ENCODE results near the gene ACSBG1.

- no peak for TF ChIP-seq PAX8 (IDR thresholded peaks at IDR 0.05)
- TF ChIP-seq, protein P1, sequence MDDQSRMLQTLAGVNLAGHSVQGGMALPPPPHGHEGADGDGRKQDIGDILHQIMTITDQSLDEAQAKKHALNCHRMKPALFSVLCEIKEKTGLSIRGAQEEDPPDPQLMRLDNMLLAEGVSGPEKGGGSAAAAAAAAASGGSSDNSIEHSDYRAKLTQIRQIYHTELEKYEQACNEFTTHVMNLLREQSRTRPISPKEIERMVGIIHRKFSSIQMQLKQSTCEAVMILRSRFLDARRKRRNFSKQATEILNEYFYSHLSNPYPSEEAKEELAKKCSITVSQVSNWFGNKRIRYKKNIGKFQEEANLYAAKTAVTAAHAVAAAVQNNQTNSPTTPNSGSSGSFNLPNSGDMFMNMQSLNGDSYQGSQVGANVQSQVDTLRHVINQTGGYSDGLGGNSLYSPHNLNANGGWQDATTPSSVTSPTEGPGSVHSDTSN (IDR thresholded peaks at IDR 0.05; ENCODE audit: insufficient replicate concordance, low read depth, low read length) = no peak
- TF ChIP-seq, protein P2, sequence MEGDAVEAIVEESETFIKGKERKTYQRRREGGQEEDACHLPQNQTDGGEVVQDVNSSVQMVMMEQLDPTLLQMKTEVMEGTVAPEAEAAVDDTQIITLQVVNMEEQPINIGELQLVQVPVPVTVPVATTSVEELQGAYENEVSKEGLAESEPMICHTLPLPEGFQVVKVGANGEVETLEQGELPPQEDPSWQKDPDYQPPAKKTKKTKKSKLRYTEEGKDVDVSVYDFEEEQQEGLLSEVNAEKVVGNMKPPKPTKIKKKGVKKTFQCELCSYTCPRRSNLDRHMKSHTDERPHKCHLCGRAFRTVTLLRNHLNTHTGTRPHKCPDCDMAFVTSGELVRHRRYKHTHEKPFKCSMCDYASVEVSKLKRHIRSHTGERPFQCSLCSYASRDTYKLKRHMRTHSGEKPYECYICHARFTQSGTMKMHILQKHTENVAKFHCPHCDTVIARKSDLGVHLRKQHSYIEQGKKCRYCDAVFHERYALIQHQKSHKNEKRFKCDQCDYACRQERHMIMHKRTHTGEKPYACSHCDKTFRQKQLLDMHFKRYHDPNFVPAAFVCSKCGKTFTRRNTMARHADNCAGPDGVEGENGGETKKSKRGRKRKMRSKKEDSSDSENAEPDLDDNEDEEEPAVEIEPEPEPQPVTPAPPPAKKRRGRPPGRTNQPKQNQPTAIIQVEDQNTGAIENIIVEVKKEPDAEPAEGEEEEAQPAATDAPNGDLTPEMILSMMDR (IDR thresholded peaks at IDR 0.05 in 2 of 3, conservative IDR thresholded peaks at IDR 0.05 in 1 of 3; ENCODE audit: control insufficient read depth in 2 of 3, extremely low read depth in 1 of 3, insufficient read depth in 1 of 3, low read depth in 3 of 3, low read length in 3 of 3) = peak; percentile 84 to 93 (median 88)
- TF ChIP-seq SMC3 (IDR thresholded peaks at IDR 0.05; ENCODE audit: borderline replicate concordance, low read length) = peak; percentile 96
- no peak for TF ChIP-seq HDAC6 (IDR thresholded peaks at IDR 0.05; ENCODE audit: unreplicated experiment)
- no peak for TF ChIP-seq USF2 (IDR thresholded peaks at IDR 0.05; ENCODE audit: borderline replicate concordance, low read depth, low read length)
- no peak for TF ChIP-seq JUNB (IDR thresholded peaks at IDR 0.05)
- TF ChIP-seq DPF2 (IDR thresholded peaks at IDR 0.05) = no peak
- TF ChIP-seq YY1 (IDR thresholded peaks at IDR 0.05; ENCODE audit: low read depth, low read length) = peak; percentile 65
These were observed 6.7 kb upstream of the ACSBG1 start for GRCh38 chr15:78241017-78241416.

Measured in GM12878 (cell line).